ENCODE measurements around the gene TOMM40. TPM values are rescaled to one million over a fixed set of nuclear protein-coding genes. Genes with fewer than 3 reads are reported as not detected.

TOMM40 gene
- total RNA-seq, 1 donor from 2014 or later, result 25.5 TPM

GRCh38 chr19:44949550-44949949 is 58.5 kb downstream of the TOMM40 start:
- Histone ChIP-seq H3K27me3 (no peaks in the 10 kb centered on the region), H3K9me3 (no peaks in the 10 kb centered on the region), H3K36me3 (peaks cover 0 to 6% of the 10 kb centered on the region in 2 donors), H3K4me3 (no peak overlapping the region), H3K4me1 (peaks cover 5 to 16% of the 10 kb centered on the region in 2 donors), H3K27ac (no peak overlapping the region)
- DNase-seq (ENCODE audit: low spot score in 2 of 2), result no peak
- intact Hi-C loops (cut with DNase I), result no loop called here
- TF ChIP-seq, protein P1, sequence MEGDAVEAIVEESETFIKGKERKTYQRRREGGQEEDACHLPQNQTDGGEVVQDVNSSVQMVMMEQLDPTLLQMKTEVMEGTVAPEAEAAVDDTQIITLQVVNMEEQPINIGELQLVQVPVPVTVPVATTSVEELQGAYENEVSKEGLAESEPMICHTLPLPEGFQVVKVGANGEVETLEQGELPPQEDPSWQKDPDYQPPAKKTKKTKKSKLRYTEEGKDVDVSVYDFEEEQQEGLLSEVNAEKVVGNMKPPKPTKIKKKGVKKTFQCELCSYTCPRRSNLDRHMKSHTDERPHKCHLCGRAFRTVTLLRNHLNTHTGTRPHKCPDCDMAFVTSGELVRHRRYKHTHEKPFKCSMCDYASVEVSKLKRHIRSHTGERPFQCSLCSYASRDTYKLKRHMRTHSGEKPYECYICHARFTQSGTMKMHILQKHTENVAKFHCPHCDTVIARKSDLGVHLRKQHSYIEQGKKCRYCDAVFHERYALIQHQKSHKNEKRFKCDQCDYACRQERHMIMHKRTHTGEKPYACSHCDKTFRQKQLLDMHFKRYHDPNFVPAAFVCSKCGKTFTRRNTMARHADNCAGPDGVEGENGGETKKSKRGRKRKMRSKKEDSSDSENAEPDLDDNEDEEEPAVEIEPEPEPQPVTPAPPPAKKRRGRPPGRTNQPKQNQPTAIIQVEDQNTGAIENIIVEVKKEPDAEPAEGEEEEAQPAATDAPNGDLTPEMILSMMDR (IDR thresholded peaks at IDR 0.05), result no peak

GRCh38 chr19:44951179-44952159 is 60.4 kb downstream of the TOMM40 start:
- intact Hi-C loops (cut with DNase I), result loop anchor here (1.0 kb wide), 1 partner anchor 48 kb away; no protein-coding TSS in a partner anchor
- peaks cover 0 to 6% of the 10 kb centered on the region in 2 donors for H3K36me3 ChIP-seq
- H3K4me1 ChIP-seq, result peaks cover 10 to 23% of the 10 kb centered on the region in 2 donors
- TF ChIP-seq, protein P1 (IDR thresholded peaks at IDR 0.05), result peak; percentile 53 to 88 (median 88)
- DNase-seq (ENCODE audit: low spot score in 2 of 2), result peak in 1 of 2 donors; percentile 82
- no peak overlapping the region for H3K27ac ChIP-seq
- peak overlapping the region in 1 of 2 donors; percentile 26 for H3K4me3 ChIP-seq
- no peaks in the 10 kb centered on the region for H3K27me3 ChIP-seq
- no peaks in the 10 kb centered on the region for H3K9me3 ChIP-seq

Other genes starting within 250 kb of the TOMM40 start
- gene PVR, start 247.3 kb upstream of the TOMM40 start, total RNA-seq, result 61.4 TPM
- gene CEACAM19, start 219.8 kb upstream of the TOMM40 start, total RNA-seq, result 6.3 TPM
- gene CEACAM16, start 192.1 kb upstream of the TOMM40 start, total RNA-seq, result not detected
- 66.2 TPM for gene BCL3, start 142.5 kb upstream of the TOMM40 start, total RNA-seq
- gene CBLC, start 113.4 kb upstream of the TOMM40 start, total RNA-seq, result not detected
- gene BCAM, start 82.2 kb upstream of the TOMM40 start, total RNA-seq, result 832 TPM
- gene NECTIN2, start 45.0 kb upstream of the TOMM40 start, total RNA-seq, result 125 TPM
- 436 TPM for gene APOE, start 14.5 kb downstream of the TOMM40 start, total RNA-seq
- gene APOC1, start 23.4 kb downstream of the TOMM40 start, total RNA-seq, result 17.0 TPM
- gene APOC4, start 51.0 kb downstream of the TOMM40 start, total RNA-seq, result not detected
- gene APOC2, start 54.8 kb downstream of the TOMM40 start, total RNA-seq, result not detected
- 65.2 TPM for gene CLPTM1, start 64.1 kb downstream of the TOMM40 start, total RNA-seq
- gene RELB, start 110.2 kb downstream of the TOMM40 start, total RNA-seq, result 8.7 TPM
- 103 TPM for gene CLASRP, start 147.8 kb downstream of the TOMM40 start, total RNA-seq
- gene ZNF296, start 185.2 kb downstream of the TOMM40 start, total RNA-seq, result not detected
- gene GEMIN7, start 188.0 kb downstream of the TOMM40 start, total RNA-seq, result 48.2 TPM
- gene PPP1R37, start 201.9 kb downstream of the TOMM40 start, total RNA-seq, result 17.6 TPM